ENCODE data around the gene MED31. TPM values are rescaled to one million over a fixed set of nuclear protein-coding genes. Genes with fewer than 3 reads are reported as not detected.

Gene MED31
- total RNA-seq, 1 donor from 2014 or later, result 12.9 TPM

GRCh38 chr17:6677946-6678345, 26.5 kb upstream of the MED31 start:
- TF ChIP-seq CTCF (IDR thresholded peaks at IDR 0.05), result no peak
- no peaks in the 10 kb centered on the region for H3K36me3 Mint-ChIP-seq (ENCODE audit: low read depth)
- H3K4me3 Mint-ChIP-seq (ENCODE audit: unreplicated experiment), result no peak overlapping the region
- peaks cover 19% of the 10 kb centered on the region for H3K27me3 Mint-ChIP-seq (ENCODE audit: low read depth)
- H3K9me3 Mint-ChIP-seq (ENCODE audit: low read depth), result no peaks in the 10 kb centered on the region
- peak; percentile 67 for DNase-seq (ENCODE audit: low spot score)
- H3K4me1 Mint-ChIP-seq (ENCODE audit: low read depth), result peaks cover 2% of the 10 kb centered on the region
- no peak overlapping the region for H3K27ac Mint-ChIP-seq (ENCODE audit: unreplicated experiment)

- Mint-ChIP-seq H3K27me3 (ENCODE audit: low read depth) (peaks cover 19% of the 10 kb centered on the region), H3K4me1 (ENCODE audit: low read depth) (peaks cover 2% of the 10 kb centered on the region), H3K36me3 (ENCODE audit: low read depth) (no peaks in the 10 kb centered on the region), H3K4me3 (ENCODE audit: unreplicated experiment) (no peak overlapping the region), H3K9me3 (ENCODE audit: low read depth) (no peaks in the 10 kb centered on the region), H3K27ac (ENCODE audit: unreplicated experiment) (no peak overlapping the region)
- TF ChIP-seq CTCF (IDR thresholded peaks at IDR 0.05), result no peak
- peak; percentile 75 for DNase-seq (ENCODE audit: low spot score)
Measured at GRCh38 chr17:6677158-6677831, 25.9 kb upstream of the MED31 start.

DNA sequence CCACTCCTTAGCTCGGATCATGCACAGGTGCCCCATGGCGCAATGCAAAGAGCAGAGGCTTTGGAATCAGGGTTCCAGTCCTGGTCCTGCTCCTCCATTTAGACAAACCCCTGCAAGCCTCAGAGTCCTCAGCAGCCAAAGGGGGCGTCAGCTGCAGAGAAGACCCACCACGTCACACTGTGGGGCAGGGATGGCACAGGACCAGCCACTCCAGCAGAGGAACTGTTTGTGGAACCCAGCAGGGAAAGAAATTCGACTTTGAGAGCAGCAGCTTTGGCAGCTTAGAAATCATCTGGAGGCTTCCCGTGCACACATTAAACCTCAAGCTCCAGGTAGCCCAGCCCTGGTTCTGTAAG, 25.4 kb upstream of the MED31 start:
- Mint-ChIP-seq H3K9me3 (ENCODE audit: low read depth) (no peaks in the 10 kb centered on the region), H3K36me3 (ENCODE audit: low read depth) (no peaks in the 10 kb centered on the region), H3K4me1 (ENCODE audit: low read depth) (peaks cover 2% of the 10 kb centered on the region), H3K27me3 (ENCODE audit: low read depth) (peaks cover 19% of the 10 kb centered on the region), H3K4me3 (ENCODE audit: unreplicated experiment) (no peak overlapping the region), H3K27ac (ENCODE audit: unreplicated experiment) (no peak overlapping the region)
- peak; percentile 46 for DNase-seq (ENCODE audit: low spot score)
- TF ChIP-seq CTCF (IDR thresholded peaks at IDR 0.05), result no peak

DNA sequence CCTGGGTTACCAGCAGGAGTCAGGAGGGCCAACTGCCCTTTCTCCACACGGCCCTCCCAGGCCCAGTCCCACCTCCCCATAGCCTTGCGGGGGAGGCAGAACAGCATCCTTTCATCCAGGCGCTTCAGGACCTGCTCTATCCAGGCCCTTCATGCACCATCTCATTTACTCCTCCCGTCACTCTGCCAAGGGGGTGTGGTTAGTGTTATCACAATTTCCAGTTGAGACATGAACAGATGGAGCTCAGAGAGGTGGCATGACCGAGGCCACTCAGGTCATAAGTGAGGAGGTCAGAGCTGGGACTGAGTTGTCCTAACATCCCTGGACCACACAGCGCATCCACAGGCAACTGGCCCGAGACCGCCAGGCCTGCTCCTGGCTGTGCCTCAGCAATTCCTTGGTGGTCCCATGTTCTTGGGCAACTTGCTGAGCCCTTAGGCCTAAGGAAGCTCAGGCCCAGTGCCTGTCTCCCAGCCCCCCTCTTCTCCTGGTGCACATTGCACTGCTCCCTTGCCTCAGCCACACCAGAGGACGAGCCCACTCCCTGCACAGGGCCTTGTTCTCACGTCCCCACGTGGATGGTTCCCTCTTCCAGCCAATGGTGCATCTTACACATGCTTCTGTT, 23.9 kb upstream of the MED31 start:
- no peak for TF ChIP-seq CTCF (IDR thresholded peaks at IDR 0.05)
- peaks cover 13% of the 10 kb centered on the region for H3K27me3 Mint-ChIP-seq (ENCODE audit: low read depth)
- no peaks in the 10 kb centered on the region for H3K36me3 Mint-ChIP-seq (ENCODE audit: low read depth)
- DNase-seq (ENCODE audit: low spot score), result peak; percentile 75
- H3K4me3 Mint-ChIP-seq (ENCODE audit: unreplicated experiment), result no peak overlapping the region
- no peak overlapping the region for H3K27ac Mint-ChIP-seq (ENCODE audit: unreplicated experiment)
- peaks cover 2% of the 10 kb centered on the region for H3K4me1 Mint-ChIP-seq (ENCODE audit: low read depth)
- H3K9me3 Mint-ChIP-seq (ENCODE audit: low read depth), result no peaks in the 10 kb centered on the region

DNA sequence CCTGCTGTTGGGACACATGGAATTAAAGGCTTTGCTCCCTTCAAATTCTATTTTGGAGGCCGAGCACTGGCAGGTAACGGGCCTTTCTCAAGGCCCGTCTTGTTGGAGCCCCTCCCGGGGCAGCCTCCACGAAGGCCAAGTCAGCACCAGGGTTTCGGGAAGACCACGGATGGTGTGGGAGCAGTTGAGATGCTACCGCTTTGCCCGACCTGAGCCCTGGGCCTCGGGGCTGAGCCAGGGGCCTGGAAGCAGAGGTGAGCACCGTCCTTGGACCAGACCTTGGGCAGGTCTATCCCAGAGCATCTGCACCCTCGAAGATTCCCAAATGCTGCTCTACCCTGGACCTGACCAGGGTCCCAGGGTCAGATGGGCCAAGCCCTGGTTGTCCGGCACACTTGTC, 23.2 kb upstream of the MED31 start:
- peaks cover 2% of the 10 kb centered on the region for H3K4me1 Mint-ChIP-seq (ENCODE audit: low read depth)
- peak; percentile 75 for DNase-seq (ENCODE audit: low spot score)
- no peaks in the 10 kb centered on the region for H3K9me3 Mint-ChIP-seq (ENCODE audit: low read depth)
- H3K27ac Mint-ChIP-seq (ENCODE audit: unreplicated experiment), result no peak overlapping the region
- H3K4me3 Mint-ChIP-seq (ENCODE audit: unreplicated experiment), result no peak overlapping the region
- TF ChIP-seq CTCF (IDR thresholded peaks at IDR 0.05), result no peak
- no peaks in the 10 kb centered on the region for H3K36me3 Mint-ChIP-seq (ENCODE audit: low read depth)
- peaks cover 12% of the 10 kb centered on the region for H3K27me3 Mint-ChIP-seq (ENCODE audit: low read depth)

Data from chondrocyte (in vitro differentiated cells).